ENCODE results near the gene LRRC66. TPM values are rescaled to one million over a fixed set of nuclear protein-coding genes. Genes with fewer than 3 reads are reported as not detected.

LRRC66 gene
- total and polyA plus RNA-seq, 2 of the 13 experiments (the other 11 are each of a cell fraction or from before 2014, with no cell fraction given): not detected

DNA sequence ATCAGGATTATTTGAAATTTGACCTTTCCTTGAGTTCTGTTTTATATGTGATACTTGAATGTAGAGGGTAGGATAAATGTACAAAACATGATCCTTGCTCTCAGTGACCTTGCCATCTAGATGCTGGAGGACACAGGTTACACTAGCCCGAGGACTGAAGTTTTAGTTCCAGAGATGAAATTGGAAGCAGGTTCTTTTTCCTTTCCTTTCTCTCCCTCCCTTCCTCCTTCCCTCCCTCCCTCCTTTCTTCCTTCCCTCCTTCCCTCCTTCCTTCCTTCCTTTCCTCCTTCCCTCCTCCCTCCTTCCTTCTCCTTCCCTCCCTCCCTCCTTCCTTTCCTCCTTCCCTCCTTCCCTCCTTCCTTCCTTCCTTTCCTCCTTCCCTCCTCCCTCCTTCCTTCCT lies 54.3 kb downstream of the LRRC66 start:
- Histone ChIP-seq H3K79me2 (ENCODE audit: insufficient read depth, low read length) (no peaks in the 10 kb centered on the region), H2AFZ (ENCODE audit: low read length) (no peak overlapping the region), H3K9me3 (ENCODE audit: low read length) (no peaks in the 10 kb centered on the region), H4K20me1 (ENCODE audit: insufficient read depth, low read length) (no peaks in the 10 kb centered on the region), H3K4me3 (replicated peaks in 1 of 3; ENCODE audit: insufficient read depth in 1 of 3, low read depth in 2 of 3, low read length in 3 of 3) (no peak overlapping the region), H3K9ac (ENCODE audit: insufficient read depth, low read depth, low read length) (no peak overlapping the region), H3K27me3 (ENCODE audit: control insufficient read depth in 1 of 2, insufficient read depth in 2 of 2, low read length in 2 of 2) (no peaks in the 10 kb centered on the region), H3K27ac (ENCODE audit: extremely low read length, insufficient read depth, low read length) (no peak overlapping the region), H3K4me1 (ENCODE audit: insufficient read depth, low read length) (peaks cover 8% of the 10 kb centered on the region; the same call in 1 of the 2 replicates), H3K4me2 (ENCODE audit: low read depth, low read length) (no peak overlapping the region), H3K36me3 (replicated peaks in 1 of 2; ENCODE audit: control insufficient read depth in 1 of 2, insufficient read depth in 2 of 2, low read length in 2 of 2) (no peaks in the 10 kb centered on the region)
- FAIRE-seq (no peak), ATAC-seq (no peak), DNase-seq (ENCODE audit: low spot score) (no peak)
- in situ Hi-C loops (cut with HindIII; ENCODE audit: extremely low pct_ligation_motif_present, low pct_unique_long_range_greater_than_20kb) (no loop called here), intact Hi-C loops (cut with micrococcal nuclease; ENCODE audit: unreplicated experiment) (no loop called here)
- no TSS peak for BruUV-seq (replicated peaks)
- 0% methylated on average over 1 of the region's 1 CpG for WGBS (ENCODE audit: low lambda C conversion rate)
- TF ChIP-seq ZNF558 (CRISPR knock-in tag; IDR thresholded peaks at IDR 0.05; ENCODE audit: borderline replicate concordance) (no peak), SP140L (CRISPR knock-in tag; IDR thresholded peaks at IDR 0.05; ENCODE audit: borderline replicate concordance) (no peak), PCBP2 (optimal IDR thresholded peaks at IDR 0.05; ENCODE audit: low read depth, low read length, poor library complexity, severe bottlenecking) (peak; percentile 73), HNRNPK (IDR thresholded peaks at IDR 0.05; ENCODE audit: low read depth, low read length, poor library complexity, severe bottlenecking) (peak; percentile 67), DNMT1 (CRISPR knock-in tag; IDR thresholded peaks at IDR 0.05) (no peak), ZNF430 (CRISPR knock-in tag; IDR thresholded peaks at IDR 0.05) (no peak), WIZ (CRISPR knock-in tag; IDR thresholded peaks at IDR 0.05) (no peak), HNRNPUL1 (IDR thresholded peaks at IDR 0.05; ENCODE audit: low read depth, low read length) (no peak), ZFP36L2 (CRISPR knock-in tag; IDR thresholded peaks at IDR 0.05) (no peak), ZNF713 (CRISPR knock-in tag; IDR thresholded peaks at IDR 0.05) (no peak), ZBTB7B (CRISPR knock-in tag; IDR thresholded peaks at IDR 0.05) (no peak), ZNF7 (CRISPR knock-in tag; IDR thresholded peaks at IDR 0.05) (no peak), KAT8 (CRISPR knock-in tag; IDR thresholded peaks at IDR 0.05) (no peak)
- TF ChIP-seq, protein P1, sequence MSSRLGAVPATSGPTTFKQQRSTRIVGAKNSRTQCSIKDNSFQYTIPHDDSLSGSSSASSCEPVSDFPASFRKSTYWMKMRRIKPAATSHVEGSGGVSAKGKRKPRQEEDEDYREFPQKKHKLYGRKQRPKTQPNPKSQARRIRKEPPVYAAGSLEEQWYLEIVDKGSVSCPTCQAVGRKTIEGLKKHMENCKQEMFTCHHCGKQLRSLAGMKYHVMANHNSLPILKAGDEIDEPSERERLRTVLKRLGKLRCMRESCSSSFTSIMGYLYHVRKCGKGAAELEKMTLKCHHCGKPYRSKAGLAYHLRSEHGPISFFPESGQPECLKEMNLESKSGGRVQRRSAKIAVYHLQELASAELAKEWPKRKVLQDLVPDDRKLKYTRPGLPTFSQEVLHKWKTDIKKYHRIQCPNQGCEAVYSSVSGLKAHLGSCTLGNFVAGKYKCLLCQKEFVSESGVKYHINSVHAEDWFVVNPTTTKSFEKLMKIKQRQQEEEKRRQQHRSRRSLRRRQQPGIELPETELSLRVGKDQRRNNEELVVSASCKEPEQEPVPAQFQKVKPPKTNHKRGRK (CRISPR knock-in tag; IDR thresholded peaks at IDR 0.05): no peak
- TF ChIP-seq, protein P2, sequence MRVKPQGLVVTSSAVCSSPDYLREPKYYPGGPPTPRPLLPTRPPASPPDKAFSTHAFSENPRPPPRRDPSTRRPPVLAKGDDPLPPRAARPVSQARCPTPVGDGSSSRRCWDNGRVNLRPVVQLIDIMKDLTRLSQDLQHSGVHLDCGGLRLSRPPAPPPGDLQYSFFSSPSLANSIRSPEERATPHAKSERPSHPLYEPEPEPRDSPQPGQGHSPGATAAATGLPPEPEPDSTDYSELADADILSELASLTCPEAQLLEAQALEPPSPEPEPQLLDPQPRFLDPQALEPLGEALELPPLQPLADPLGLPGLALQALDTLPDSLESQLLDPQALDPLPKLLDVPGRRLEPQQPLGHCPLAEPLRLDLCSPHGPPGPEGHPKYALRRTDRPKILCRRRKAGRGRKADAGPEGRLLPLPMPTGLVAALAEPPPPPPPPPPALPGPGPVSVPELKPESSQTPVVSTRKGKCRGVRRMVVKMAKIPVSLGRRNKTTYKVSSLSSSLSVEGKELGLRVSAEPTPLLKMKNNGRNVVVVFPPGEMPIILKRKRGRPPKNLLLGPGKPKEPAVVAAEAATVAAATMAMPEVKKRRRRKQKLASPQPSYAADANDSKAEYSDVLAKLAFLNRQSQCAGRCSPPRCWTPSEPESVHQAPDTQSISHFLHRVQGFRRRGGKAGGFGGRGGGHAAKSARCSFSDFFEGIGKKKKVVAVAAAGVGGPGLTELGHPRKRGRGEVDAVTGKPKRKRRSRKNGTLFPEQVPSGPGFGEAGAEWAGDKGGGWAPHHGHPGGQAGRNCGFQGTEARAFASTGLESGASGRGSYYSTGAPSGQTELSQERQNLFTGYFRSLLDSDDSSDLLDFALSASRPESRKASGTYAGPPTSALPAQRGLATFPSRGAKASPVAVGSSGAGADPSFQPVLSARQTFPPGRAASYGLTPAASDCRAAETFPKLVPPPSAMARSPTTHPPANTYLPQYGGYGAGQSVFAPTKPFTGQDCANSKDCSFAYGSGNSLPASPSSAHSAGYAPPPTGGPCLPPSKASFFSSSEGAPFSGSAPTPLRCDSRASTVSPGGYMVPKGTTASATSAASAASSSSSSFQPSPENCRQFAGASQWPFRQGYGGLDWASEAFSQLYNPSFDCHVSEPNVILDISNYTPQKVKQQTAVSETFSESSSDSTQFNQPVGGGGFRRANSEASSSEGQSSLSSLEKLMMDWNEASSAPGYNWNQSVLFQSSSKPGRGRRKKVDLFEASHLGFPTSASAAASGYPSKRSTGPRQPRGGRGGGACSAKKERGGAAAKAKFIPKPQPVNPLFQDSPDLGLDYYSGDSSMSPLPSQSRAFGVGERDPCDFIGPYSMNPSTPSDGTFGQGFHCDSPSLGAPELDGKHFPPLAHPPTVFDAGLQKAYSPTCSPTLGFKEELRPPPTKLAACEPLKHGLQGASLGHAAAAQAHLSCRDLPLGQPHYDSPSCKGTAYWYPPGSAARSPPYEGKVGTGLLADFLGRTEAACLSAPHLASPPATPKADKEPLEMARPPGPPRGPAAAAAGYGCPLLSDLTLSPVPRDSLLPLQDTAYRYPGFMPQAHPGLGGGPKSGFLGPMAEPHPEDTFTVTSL (CRISPR knock-in tag; IDR thresholded peaks at IDR 0.05; ENCODE audit: borderline replicate concordance): no peak
- CTCF ChIA-PET (ENCODE audit: low intra/inter-chr PET ratio, low total read pairs): no interaction called here
- POLR2A ChIA-PET: no interaction called here

Measured in HepG2 (cell line).